ENCODE data around the gene TUBGCP5.

GRCh38 chr15:22962611-22963010, 76.8 kb downstream of the TUBGCP5 start:
- TF ChIP-seq, protein P1, sequence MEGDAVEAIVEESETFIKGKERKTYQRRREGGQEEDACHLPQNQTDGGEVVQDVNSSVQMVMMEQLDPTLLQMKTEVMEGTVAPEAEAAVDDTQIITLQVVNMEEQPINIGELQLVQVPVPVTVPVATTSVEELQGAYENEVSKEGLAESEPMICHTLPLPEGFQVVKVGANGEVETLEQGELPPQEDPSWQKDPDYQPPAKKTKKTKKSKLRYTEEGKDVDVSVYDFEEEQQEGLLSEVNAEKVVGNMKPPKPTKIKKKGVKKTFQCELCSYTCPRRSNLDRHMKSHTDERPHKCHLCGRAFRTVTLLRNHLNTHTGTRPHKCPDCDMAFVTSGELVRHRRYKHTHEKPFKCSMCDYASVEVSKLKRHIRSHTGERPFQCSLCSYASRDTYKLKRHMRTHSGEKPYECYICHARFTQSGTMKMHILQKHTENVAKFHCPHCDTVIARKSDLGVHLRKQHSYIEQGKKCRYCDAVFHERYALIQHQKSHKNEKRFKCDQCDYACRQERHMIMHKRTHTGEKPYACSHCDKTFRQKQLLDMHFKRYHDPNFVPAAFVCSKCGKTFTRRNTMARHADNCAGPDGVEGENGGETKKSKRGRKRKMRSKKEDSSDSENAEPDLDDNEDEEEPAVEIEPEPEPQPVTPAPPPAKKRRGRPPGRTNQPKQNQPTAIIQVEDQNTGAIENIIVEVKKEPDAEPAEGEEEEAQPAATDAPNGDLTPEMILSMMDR (IDR thresholded peaks at IDR 0.05): no peak
- TF ChIP-seq POLR2A (IDR thresholded peaks at IDR 0.05): no peak
